ENCODE results near the gene CCDC178.

DNA sequence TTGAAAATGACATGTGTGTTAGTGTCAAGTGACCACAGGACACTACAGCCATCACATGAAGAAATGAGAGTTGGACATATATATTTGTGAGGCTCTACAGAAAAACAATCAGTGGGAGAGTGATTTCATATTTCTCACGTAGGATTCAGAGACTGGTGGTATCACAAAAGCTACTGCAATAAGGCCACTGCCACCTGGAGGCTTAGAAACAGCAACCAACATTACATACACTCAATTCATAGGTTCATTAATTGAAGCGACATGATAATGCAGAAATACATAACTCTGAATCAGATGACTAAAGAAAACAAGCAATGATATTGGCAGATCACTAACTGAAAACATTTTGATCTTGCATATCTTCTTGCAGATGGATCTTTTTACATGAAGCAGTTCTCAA, 419.6 kb downstream of the CCDC178 start:
- TF ChIP-seq, protein P1, sequence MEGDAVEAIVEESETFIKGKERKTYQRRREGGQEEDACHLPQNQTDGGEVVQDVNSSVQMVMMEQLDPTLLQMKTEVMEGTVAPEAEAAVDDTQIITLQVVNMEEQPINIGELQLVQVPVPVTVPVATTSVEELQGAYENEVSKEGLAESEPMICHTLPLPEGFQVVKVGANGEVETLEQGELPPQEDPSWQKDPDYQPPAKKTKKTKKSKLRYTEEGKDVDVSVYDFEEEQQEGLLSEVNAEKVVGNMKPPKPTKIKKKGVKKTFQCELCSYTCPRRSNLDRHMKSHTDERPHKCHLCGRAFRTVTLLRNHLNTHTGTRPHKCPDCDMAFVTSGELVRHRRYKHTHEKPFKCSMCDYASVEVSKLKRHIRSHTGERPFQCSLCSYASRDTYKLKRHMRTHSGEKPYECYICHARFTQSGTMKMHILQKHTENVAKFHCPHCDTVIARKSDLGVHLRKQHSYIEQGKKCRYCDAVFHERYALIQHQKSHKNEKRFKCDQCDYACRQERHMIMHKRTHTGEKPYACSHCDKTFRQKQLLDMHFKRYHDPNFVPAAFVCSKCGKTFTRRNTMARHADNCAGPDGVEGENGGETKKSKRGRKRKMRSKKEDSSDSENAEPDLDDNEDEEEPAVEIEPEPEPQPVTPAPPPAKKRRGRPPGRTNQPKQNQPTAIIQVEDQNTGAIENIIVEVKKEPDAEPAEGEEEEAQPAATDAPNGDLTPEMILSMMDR (IDR thresholded peaks at IDR 0.05): no peak
- TF ChIP-seq POLR2A (IDR thresholded peaks at IDR 0.05): no peak
